Measurements from ENCODE around the gene PRKCH. TPM values are rescaled to one million over a fixed set of nuclear protein-coding genes. Genes with fewer than 3 reads are reported as not detected.

The PRKCH gene
- total and polyA plus RNA-seq, 12 donors = 8.3 to 25.1 (median 17.7) TPM

GRCh38 chr14:61515436-61516117, 194.2 kb downstream of the PRKCH start:
- WGBS, 2 donors = 86 to 88% methylated on average over 8 of the region's 8 CpGs
- no peaks in the 10 kb centered on the region for H3K9me3 ChIP-seq
- no peak for TF ChIP-seq CTCF (IDR thresholded peaks at IDR 0.05)
- no peaks in the 10 kb centered on the region for H3K27me3 ChIP-seq
- H3K27ac ChIP-seq = peak overlapping the region in 7 of 10 donors; percentile 9 to 72 (median 54)
- peaks cover 21 to 94% (median 60%) of the 10 kb centered on the region in 9 donors for H3K4me1 ChIP-seq
- intact Hi-C loops (cut with DNase I) = loop anchor here in 5 of 10 donors (5.0 kb wide), 4 partner anchors 33 to 182 kb away; partner anchors contain the start of gene HIF1A (in 1 of the 5)
- no peaks in the 10 kb centered on the region for H3K36me3 ChIP-seq
- ATAC-seq = no peak
- no peak overlapping the region for H3K4me3 ChIP-seq
- no peak for DNase-seq

GRCh38 chr14:61516118-61516743, 194.9 kb downstream of the PRKCH start:
- DNase-seq (no peak), ATAC-seq (peak in 3 of 8 donors; percentile 5 to 27 (median 11))
- no peaks in the 10 kb centered on the region for H3K27me3 ChIP-seq
- H3K36me3 ChIP-seq = no peaks in the 10 kb centered on the region
- no peaks in the 10 kb centered on the region for H3K9me3 ChIP-seq
- WGBS, 2 donors = 26 to 44% methylated on average over 2 of the region's 2 CpGs
- peak overlapping the region in 7 of 10 donors; percentile 51 to 72 (median 60) for H3K27ac ChIP-seq
- no peak overlapping the region for H3K4me3 ChIP-seq
- H3K4me1 ChIP-seq = peaks cover 21 to 94% (median 58%) of the 10 kb centered on the region in 9 donors
- intact Hi-C loops (cut with DNase I) = loop anchor here in 5 of 10 donors (5.0 kb wide), 4 partner anchors 34 to 181 kb away; partner anchors contain the start of gene HIF1A (in 1 of the 5)
- TF ChIP-seq CTCF (IDR thresholded peaks at IDR 0.05) = no peak

GRCh38 chr14:61516964-61517653, 195.7 kb downstream of the PRKCH start:
- H3K27ac ChIP-seq = peak overlapping the region in 9 of 10 donors; percentile 51 to 72 (median 57)
- ATAC-seq (peak; percentile 24 to 72 (median 54)), DNase-seq (no peak)
- no peak for TF ChIP-seq CTCF (IDR thresholded peaks at IDR 0.05)
- H3K36me3 ChIP-seq = no peaks in the 10 kb centered on the region
- WGBS, 2 donors = 36 to 43% methylated on average over 9 of the region's 9 CpGs
- intact Hi-C loops (cut with DNase I) = loop anchor here in 5 of 10 donors (5.0 kb wide), 4 partner anchors 35 to 180 kb away; partner anchors contain the start of gene HIF1A (in 1 of the 5)
- peaks cover 17 to 91% (median 52%) of the 10 kb centered on the region in 9 donors for H3K4me1 ChIP-seq
- no peak overlapping the region for H3K4me3 ChIP-seq
- no peaks in the 10 kb centered on the region for H3K9me3 ChIP-seq
- no peaks in the 10 kb centered on the region for H3K27me3 ChIP-seq

GRCh38 chr14:61517911-61518384, 196.6 kb downstream of the PRKCH start:
- H3K4me3 ChIP-seq = no peak overlapping the region
- ATAC-seq = peak; percentile 21 to 72 (median 56)
- H3K27me3 ChIP-seq = no peaks in the 10 kb centered on the region
- peaks cover 17 to 83% (median 53%) of the 10 kb centered on the region in 9 donors for H3K4me1 ChIP-seq
- H3K27ac ChIP-seq = peak overlapping the region in 9 of 10 donors; percentile 51 to 72 (median 57)
- no peaks in the 10 kb centered on the region for H3K9me3 ChIP-seq
- no peaks in the 10 kb centered on the region for H3K36me3 ChIP-seq
- no peak for DNase-seq
- 15 to 22% methylated on average over 6 of the region's 6 CpGs for WGBS, 2 donors
- TF ChIP-seq CTCF (IDR thresholded peaks at IDR 0.05) = no peak
- intact Hi-C loops (cut with DNase I) = loop anchor here in 5 of 10 donors (5.0 kb wide), 4 partner anchors 36 to 179 kb away; partner anchors contain the start of gene HIF1A (in 1 of the 5)

All from heart right ventricle (tissue), 16 donors.